ENCODE data around the gene GOLGA6L10. TPM values are rescaled to one million over a fixed set of nuclear protein-coding genes. Genes with fewer than 3 reads are reported as not detected.
"Not testable (repeated sequence)": the region's sequence is repeated elsewhere in the genome, so short reads cannot be mapped to it uniquely, and the experiment has no call there.

GOLGA6L10 gene
- total RNA-seq, 1 donor from 2014 or later = 0.30 TPM

DNA sequence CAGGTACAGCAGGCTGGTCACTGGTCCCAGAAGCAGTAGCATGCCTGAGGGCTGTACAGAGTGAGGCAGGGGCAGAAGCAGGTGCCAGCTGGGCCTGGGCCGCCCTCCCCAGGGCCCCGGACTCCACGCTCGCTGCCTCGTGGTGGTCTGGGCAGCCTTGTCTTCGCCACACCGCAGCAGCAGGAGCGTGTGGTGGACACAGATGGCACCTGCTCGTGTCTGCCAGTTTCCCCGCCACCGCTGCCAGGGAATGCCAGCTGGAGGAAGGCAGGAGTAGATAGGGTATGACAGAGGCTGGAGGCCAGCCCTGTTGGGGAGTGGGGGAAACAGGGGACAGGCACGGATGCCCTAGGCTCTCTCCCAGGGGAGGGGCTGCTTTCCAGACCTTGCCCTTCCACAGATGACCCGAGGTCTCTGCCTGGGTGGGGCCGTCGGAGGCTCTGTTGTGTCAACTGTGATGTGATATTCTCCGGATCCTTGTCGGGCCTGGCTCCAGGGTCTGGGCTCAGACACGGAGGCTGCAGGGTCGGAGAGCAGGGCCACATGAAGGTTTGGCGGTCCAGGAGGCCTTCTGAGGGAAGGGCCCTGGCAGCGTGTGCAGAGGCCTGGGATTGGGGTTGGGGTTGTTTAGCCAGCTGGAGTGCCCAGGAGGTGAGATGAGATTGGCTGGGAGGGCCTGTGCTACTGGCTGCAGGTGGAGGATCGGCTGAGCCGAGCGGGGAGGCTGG lies 33.6 kb downstream of the GOLGA6L10 start:
- no peak for FAIRE-seq
- TF ChIP-seq EZH2 (IDR thresholded peaks at IDR 0.05; ENCODE audit: insufficient read depth, low read length) = no peak
- TF ChIP-seq, protein P1, sequence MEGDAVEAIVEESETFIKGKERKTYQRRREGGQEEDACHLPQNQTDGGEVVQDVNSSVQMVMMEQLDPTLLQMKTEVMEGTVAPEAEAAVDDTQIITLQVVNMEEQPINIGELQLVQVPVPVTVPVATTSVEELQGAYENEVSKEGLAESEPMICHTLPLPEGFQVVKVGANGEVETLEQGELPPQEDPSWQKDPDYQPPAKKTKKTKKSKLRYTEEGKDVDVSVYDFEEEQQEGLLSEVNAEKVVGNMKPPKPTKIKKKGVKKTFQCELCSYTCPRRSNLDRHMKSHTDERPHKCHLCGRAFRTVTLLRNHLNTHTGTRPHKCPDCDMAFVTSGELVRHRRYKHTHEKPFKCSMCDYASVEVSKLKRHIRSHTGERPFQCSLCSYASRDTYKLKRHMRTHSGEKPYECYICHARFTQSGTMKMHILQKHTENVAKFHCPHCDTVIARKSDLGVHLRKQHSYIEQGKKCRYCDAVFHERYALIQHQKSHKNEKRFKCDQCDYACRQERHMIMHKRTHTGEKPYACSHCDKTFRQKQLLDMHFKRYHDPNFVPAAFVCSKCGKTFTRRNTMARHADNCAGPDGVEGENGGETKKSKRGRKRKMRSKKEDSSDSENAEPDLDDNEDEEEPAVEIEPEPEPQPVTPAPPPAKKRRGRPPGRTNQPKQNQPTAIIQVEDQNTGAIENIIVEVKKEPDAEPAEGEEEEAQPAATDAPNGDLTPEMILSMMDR (IDR thresholded peaks at IDR 0.05; ENCODE audit: insufficient read depth, low read depth, low read length) = no peak
- peaks cover 8% of the 10 kb centered on the region for H3K4me1 Mint-ChIP-seq (ENCODE audit: low read depth, unreplicated experiment)

DNA sequence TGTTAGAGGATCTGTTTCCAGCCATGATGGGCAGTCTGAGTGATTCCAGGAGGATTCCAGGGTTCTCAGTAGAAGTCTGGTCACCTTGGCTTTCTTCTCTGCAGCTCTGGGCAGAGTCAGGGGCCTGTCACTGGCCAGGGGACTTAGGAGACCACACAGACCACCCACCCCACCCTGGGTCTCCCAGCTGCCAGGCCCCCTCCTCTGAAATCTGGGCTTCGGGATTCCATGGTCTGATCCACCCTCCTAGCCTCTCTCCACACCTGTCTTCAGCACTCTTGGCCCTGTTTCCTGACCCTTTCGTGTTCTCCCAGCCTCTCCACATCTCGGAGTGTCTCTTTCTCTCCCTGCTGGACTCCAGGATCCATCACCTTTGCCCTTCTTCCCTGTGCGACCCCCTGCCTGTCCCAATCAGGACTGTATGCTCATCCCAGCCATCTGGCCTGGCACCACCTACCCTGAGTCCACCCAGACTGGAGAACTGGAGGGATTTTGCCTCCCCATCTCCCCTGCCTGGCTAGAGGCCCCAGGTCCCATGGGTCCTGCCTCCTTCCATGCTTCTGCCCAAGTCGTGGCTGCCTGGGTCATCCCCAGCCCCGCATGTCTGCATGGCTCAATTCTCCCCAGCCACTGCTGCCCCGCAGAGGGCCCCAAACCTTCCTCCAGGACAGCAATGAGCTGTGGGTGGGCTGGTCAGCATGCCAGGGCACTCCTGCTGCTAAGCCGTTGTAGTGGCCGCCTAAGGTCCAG lies 34.3 kb downstream of the GOLGA6L10 start:
- no peaks in the 10 kb centered on the region for H3K4me1 ChIP-seq (ENCODE audit: insufficient read depth, low read length)
- H3K27ac ChIP-seq (ENCODE audit: low read depth, low read length) = no peak overlapping the region
- peaks cover 8% of the 10 kb centered on the region for H3K4me1 Mint-ChIP-seq (ENCODE audit: low read depth, unreplicated experiment)
- DNase-seq (ENCODE audit: low read depth) = no peak
- no peak overlapping the region for H3K4me3 Mint-ChIP-seq (ENCODE audit: unreplicated experiment)
- H3K9me3 Mint-ChIP-seq (ENCODE audit: unreplicated experiment) = peaks cover 4% of the 10 kb centered on the region
- no peaks in the 10 kb centered on the region for H3K27me3 ChIP-seq (ENCODE audit: insufficient read depth, low read length)
- TF ChIP-seq EZH2 (IDR thresholded peaks at IDR 0.05; ENCODE audit: insufficient read depth, low read length) = no peak
- TF ChIP-seq, protein P1 (IDR thresholded peaks at IDR 0.05; ENCODE audit: insufficient read depth, low read depth, low read length) = no peak
- H3K9ac ChIP-seq (ENCODE audit: low read length) = no peak overlapping the region
- H3K27ac Mint-ChIP-seq (ENCODE audit: unreplicated experiment) = peak overlapping the region; percentile 19
- H3K9me3 ChIP-seq (ENCODE audit: insufficient read depth, low read depth, low read length) = no peaks in the 10 kb centered on the region
- no peaks in the 10 kb centered on the region for H3K79me2 ChIP-seq (ENCODE audit: insufficient read depth, low read length)
- no peaks in the 10 kb centered on the region for H4K20me1 ChIP-seq (ENCODE audit: insufficient read depth, low read length)
- H3K27me3 Mint-ChIP-seq (ENCODE audit: low read depth, unreplicated experiment) = peaks cover 12% of the 10 kb centered on the region
- H3K36me3 ChIP-seq (ENCODE audit: insufficient read depth, low read length) = no peaks in the 10 kb centered on the region
- H3K36me3 Mint-ChIP-seq (ENCODE audit: low read depth, unreplicated experiment) = no peaks in the 10 kb centered on the region
- no peak overlapping the region for H3K4me3 ChIP-seq (ENCODE audit: insufficient read depth, low read depth, low read length)
- FAIRE-seq = no peak
- no peak overlapping the region for H3K4me2 ChIP-seq (ENCODE audit: low read length)
- H2AFZ ChIP-seq (ENCODE audit: low read depth, low read length) = no peak overlapping the region

More for the DNA sequence above, 33.6 kb downstream of the GOLGA6L10 start:
- Mint-ChIP-seq H3K9me3 (ENCODE audit: unreplicated experiment) (peaks cover 2% of the 10 kb centered on the region), H3K27me3 (ENCODE audit: low read depth, unreplicated experiment) (peaks cover 10% of the 10 kb centered on the region), H3K36me3 (ENCODE audit: low read depth, unreplicated experiment) (no peaks in the 10 kb centered on the region), H3K4me3 (ENCODE audit: unreplicated experiment) (no peak overlapping the region), H3K27ac (ENCODE audit: unreplicated experiment) (no peak overlapping the region)
- Histone ChIP-seq H2AFZ (ENCODE audit: low read depth, low read length) (no peak overlapping the region), H3K4me2 (ENCODE audit: low read length) (no peak overlapping the region), H3K4me1 (ENCODE audit: insufficient read depth, low read length) (no peaks in the 10 kb centered on the region), H3K9me3 (ENCODE audit: insufficient read depth, low read depth, low read length) (no peaks in the 10 kb centered on the region), H3K27ac (ENCODE audit: low read depth, low read length) (no peak overlapping the region), H3K27me3 (ENCODE audit: insufficient read depth, low read length) (no peaks in the 10 kb centered on the region), H3K9ac (ENCODE audit: low read length) (no peak overlapping the region), H3K36me3 (ENCODE audit: insufficient read depth, low read length) (no peaks in the 10 kb centered on the region), H3K4me3 (ENCODE audit: insufficient read depth, low read depth, low read length) (no peak overlapping the region), H3K79me2 (ENCODE audit: insufficient read depth, low read length) (no peaks in the 10 kb centered on the region), H4K20me1 (ENCODE audit: insufficient read depth, low read length) (no peaks in the 10 kb centered on the region)
- no peak for DNase-seq (ENCODE audit: low read depth)

DNA sequence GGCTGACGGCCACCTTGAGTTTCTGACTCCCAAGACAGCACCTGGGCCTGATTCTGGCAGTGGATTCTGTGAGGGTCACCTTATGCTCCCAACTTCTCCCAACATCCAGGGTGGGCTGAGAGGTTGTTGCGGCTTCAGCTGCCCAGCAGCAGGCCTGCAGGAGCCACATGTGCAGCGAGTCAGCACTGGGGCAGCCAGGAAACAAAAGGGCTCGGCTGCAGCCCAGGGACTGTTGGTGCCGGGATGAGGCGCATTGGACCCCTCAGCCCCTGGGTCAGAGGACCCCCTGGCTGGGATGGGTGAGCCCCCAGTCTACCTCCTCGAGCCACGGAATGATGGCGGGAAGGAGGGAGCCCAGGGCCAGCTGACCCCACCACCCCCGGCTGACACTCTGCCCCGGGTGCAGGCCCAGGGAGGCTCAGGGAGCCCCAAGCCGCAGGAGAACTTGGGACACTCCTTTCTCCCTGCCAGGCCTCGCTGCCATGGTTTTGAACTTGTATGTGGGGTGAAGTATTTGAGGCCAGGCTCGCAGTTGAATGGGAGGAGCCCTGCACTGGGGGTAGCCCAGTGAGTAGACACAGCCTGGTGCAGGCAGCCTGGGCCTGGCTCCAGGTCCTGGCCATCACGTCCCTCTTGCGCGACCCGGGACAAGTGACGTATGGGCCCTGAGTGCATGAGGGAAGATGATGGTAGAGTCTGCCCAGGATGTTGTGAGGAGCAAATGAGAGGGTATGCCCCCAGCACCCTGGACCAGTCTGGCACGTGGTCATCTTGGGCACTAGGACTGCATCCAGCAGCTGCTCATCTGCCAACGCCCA lies 35.1 kb downstream of the GOLGA6L10 start:
- not testable (repeated sequence) for H3K79me2 ChIP-seq (ENCODE audit: insufficient read depth, low read length); DNase-seq (ENCODE audit: low read depth); H2AFZ ChIP-seq (ENCODE audit: low read depth, low read length); H3K4me3 Mint-ChIP-seq (ENCODE audit: unreplicated experiment); H3K4me3 ChIP-seq (ENCODE audit: insufficient read depth, low read depth, low read length); H3K9me3 Mint-ChIP-seq (ENCODE audit: unreplicated experiment); H3K4me1 ChIP-seq (ENCODE audit: insufficient read depth, low read length); H3K27ac Mint-ChIP-seq (ENCODE audit: unreplicated experiment); H3K4me2 ChIP-seq (ENCODE audit: low read length); H3K4me1 Mint-ChIP-seq (ENCODE audit: low read depth, unreplicated experiment); H3K9me3 ChIP-seq (ENCODE audit: insufficient read depth, low read depth, low read length); H3K36me3 ChIP-seq (ENCODE audit: insufficient read depth, low read length); H4K20me1 ChIP-seq (ENCODE audit: insufficient read depth, low read length); H3K27ac ChIP-seq (ENCODE audit: low read depth, low read length); H3K27me3 ChIP-seq (ENCODE audit: insufficient read depth, low read length); FAIRE-seq; H3K9ac ChIP-seq (ENCODE audit: low read length); H3K36me3 Mint-ChIP-seq (ENCODE audit: low read depth, unreplicated experiment)
- peaks cover 12% of the 10 kb centered on the region for H3K27me3 Mint-ChIP-seq (ENCODE audit: low read depth, unreplicated experiment)

Measured in astrocyte (in vitro differentiated cells and primary cell).